ENCODE data around the gene MRPL39.

The MRPL39 gene

GRCh38 chr21:25567472-25567871 lies 39.8 kb downstream of the MRPL39 start:
- Histone ChIP-seq H3K4me1 (ENCODE audit: control insufficient read depth in 1 of 2, insufficient read depth in 2 of 2, low read length in 2 of 2) (no peaks in the 10 kb centered on the region), H3K18ac (ENCODE audit: low read length) (no peak overlapping the region), H3K27ac (ENCODE audit: low read depth, low read length) (no peak overlapping the region), H2BK120ac (ENCODE audit: insufficient read depth, low read length, poor library complexity) (no peak overlapping the region), H2BK5ac (ENCODE audit: low read depth, low read length, poor library complexity) (no peak overlapping the region), H3K79me1 (ENCODE audit: low read length) (no peaks in the 10 kb centered on the region), H3K14ac (ENCODE audit: low read length) (no peak overlapping the region), H3K4ac (ENCODE audit: low read depth, low read length) (no peak overlapping the region), H3K79me2 (ENCODE audit: control insufficient read depth, insufficient read depth, low read length, poor library complexity) (no peaks in the 10 kb centered on the region), H3K27me3 (ENCODE audit: insufficient read depth, low read length) (peaks cover under 1% of the 10 kb centered on the region), H2AK5ac (ENCODE audit: low read length) (no peak overlapping the region), H3K36me3 (ENCODE audit: control insufficient read depth in 1 of 2, insufficient read depth in 2 of 2, low read length in 2 of 2) (peaks cover 0 to 2% of the 10 kb centered on the region in 2 experiments), H4K12ac (ENCODE audit: low read depth, low read length) (no peak overlapping the region), H3K4me3 (ENCODE audit: low read depth, low read length) (no peak overlapping the region), H3K9me3 (ENCODE audit: insufficient read depth, low read depth, low read length) (no peaks in the 10 kb centered on the region), H3K4me2 (ENCODE audit: low read length) (no peak overlapping the region), H3K9ac (ENCODE audit: low read length) (no peak overlapping the region), H3K23ac (ENCODE audit: low read length) (no peak overlapping the region), H2BK12ac (ENCODE audit: low read length) (no peak overlapping the region), H4K91ac (ENCODE audit: low read depth, low read length) (no peak overlapping the region), H4K8ac (ENCODE audit: low read depth, low read length) (no peak overlapping the region), H2AFZ (ENCODE audit: insufficient read depth, low read length, poor library complexity) (no peak overlapping the region)
- DNase-seq, result no peak
- WGBS (ENCODE audit: extremely low coverage, insufficient coverage, insufficient read length), result no CpG with 5 or more reads among the region's 4 CpGs

- Histone ChIP-seq H3K18ac (ENCODE audit: low read length) (no peak overlapping the region), H3K4me1 (ENCODE audit: control insufficient read depth in 1 of 2, insufficient read depth in 2 of 2, low read length in 2 of 2) (peaks cover 4% of the 10 kb centered on the region in 2 experiments), H3K9ac (ENCODE audit: low read length) (no peak overlapping the region), H4K8ac (ENCODE audit: low read depth, low read length) (no peak overlapping the region), H3K79me1 (ENCODE audit: low read length) (no peaks in the 10 kb centered on the region), H4K91ac (ENCODE audit: low read depth, low read length) (no peak overlapping the region), H2AK5ac (ENCODE audit: low read length) (no peak overlapping the region), H3K14ac (ENCODE audit: low read length) (no peak overlapping the region), H3K23ac (ENCODE audit: low read length) (no peak overlapping the region), H2BK5ac (ENCODE audit: low read depth, low read length, poor library complexity) (no peak overlapping the region), H2BK120ac (ENCODE audit: insufficient read depth, low read length, poor library complexity) (no peak overlapping the region), H3K4me2 (ENCODE audit: low read length) (no peak overlapping the region), H3K27me3 (ENCODE audit: insufficient read depth, low read length) (peaks cover 3% of the 10 kb centered on the region), H4K12ac (ENCODE audit: low read depth, low read length) (no peak overlapping the region), H3K9me3 (ENCODE audit: insufficient read depth, low read depth, low read length) (no peaks in the 10 kb centered on the region), H2BK12ac (ENCODE audit: low read length) (no peak overlapping the region), H3K79me2 (ENCODE audit: control insufficient read depth, insufficient read depth, low read length, poor library complexity) (no peaks in the 10 kb centered on the region), H2AFZ (ENCODE audit: insufficient read depth, low read length, poor library complexity) (no peak overlapping the region), H3K27ac (ENCODE audit: low read depth, low read length) (no peak overlapping the region), H3K4me3 (ENCODE audit: low read depth, low read length) (no peak overlapping the region), H3K4ac (ENCODE audit: low read depth, low read length) (no peak overlapping the region), H3K36me3 (ENCODE audit: control insufficient read depth in 1 of 2, insufficient read depth in 2 of 2, low read length in 2 of 2) (peaks cover 0 to 2% of the 10 kb centered on the region in 2 experiments)
- no CpG with 5 or more reads among the region's 3 CpGs for WGBS (ENCODE audit: extremely low coverage, insufficient coverage, insufficient read length)
- DNase-seq, result no peak
Observed at GRCh38 chr21:25566645-25567044, 40.6 kb downstream of the MRPL39 start.

GRCh38 chr21:25565272-25566211 lies 41.7 kb downstream of the MRPL39 start:
- WGBS (ENCODE audit: extremely low coverage, insufficient coverage, insufficient read length), result no CpG with 5 or more reads among the region's 3 CpGs
- DNase-seq, result no peak
- peaks cover 5% of the 10 kb centered on the region for H3K27me3 ChIP-seq (ENCODE audit: insufficient read depth, low read length)
- no peak overlapping the region for H2BK5ac ChIP-seq (ENCODE audit: low read depth, low read length, poor library complexity)
- H2BK12ac ChIP-seq (ENCODE audit: low read length), result no peak overlapping the region
- no peak overlapping the region for H3K18ac ChIP-seq (ENCODE audit: low read length)
- H2BK120ac ChIP-seq (ENCODE audit: insufficient read depth, low read length, poor library complexity), result no peak overlapping the region
- no peak overlapping the region for H3K4me3 ChIP-seq (ENCODE audit: low read depth, low read length)
- H3K4me2 ChIP-seq (ENCODE audit: low read length), result no peak overlapping the region
- no peak overlapping the region for H2AFZ ChIP-seq (ENCODE audit: insufficient read depth, low read length, poor library complexity)
- no peak overlapping the region for H3K4ac ChIP-seq (ENCODE audit: low read depth, low read length)
- H3K79me2 ChIP-seq (ENCODE audit: control insufficient read depth, insufficient read depth, low read length, poor library complexity), result no peaks in the 10 kb centered on the region
- no peak overlapping the region for H4K91ac ChIP-seq (ENCODE audit: low read depth, low read length)
- H3K23ac ChIP-seq (ENCODE audit: low read length), result peak overlapping the region; percentile 46
- H3K27ac ChIP-seq (ENCODE audit: low read depth, low read length), result no peak overlapping the region
- H3K36me3 ChIP-seq (ENCODE audit: control insufficient read depth in 1 of 2, insufficient read depth in 2 of 2, low read length in 2 of 2), result peaks cover 0 to 2% of the 10 kb centered on the region in 2 experiments
- H2AK5ac ChIP-seq (ENCODE audit: low read length), result no peak overlapping the region
- H3K9me3 ChIP-seq (ENCODE audit: insufficient read depth, low read depth, low read length), result no peaks in the 10 kb centered on the region
- peaks cover 4 to 8% of the 10 kb centered on the region in 2 experiments for H3K4me1 ChIP-seq (ENCODE audit: control insufficient read depth in 1 of 2, insufficient read depth in 2 of 2, low read length in 2 of 2)
- H4K8ac ChIP-seq (ENCODE audit: low read depth, low read length), result no peak overlapping the region
- H4K12ac ChIP-seq (ENCODE audit: low read depth, low read length), result no peak overlapping the region
- no peak overlapping the region for H3K14ac ChIP-seq (ENCODE audit: low read length)
- H3K79me1 ChIP-seq (ENCODE audit: low read length), result no peaks in the 10 kb centered on the region
- H3K9ac ChIP-seq (ENCODE audit: low read length), result no peak overlapping the region

GRCh38 chr21:25564349-25564948 lies 42.8 kb downstream of the MRPL39 start:
- no peak overlapping the region for H3K4ac ChIP-seq (ENCODE audit: low read depth, low read length)
- H4K8ac ChIP-seq (ENCODE audit: low read depth, low read length), result no peak overlapping the region
- no peak overlapping the region for H2AK5ac ChIP-seq (ENCODE audit: low read length)
- no peak overlapping the region for H2AFZ ChIP-seq (ENCODE audit: insufficient read depth, low read length, poor library complexity)
- peaks cover 4 to 8% of the 10 kb centered on the region in 2 experiments for H3K4me1 ChIP-seq (ENCODE audit: control insufficient read depth in 1 of 2, insufficient read depth in 2 of 2, low read length in 2 of 2)
- H3K14ac ChIP-seq (ENCODE audit: low read length), result no peak overlapping the region
- H3K4me2 ChIP-seq (ENCODE audit: low read length), result no peak overlapping the region
- WGBS (ENCODE audit: extremely low coverage, insufficient coverage, insufficient read length), result no CpG with 5 or more reads among the region's 3 CpGs
- no peak overlapping the region for H3K18ac ChIP-seq (ENCODE audit: low read length)
- H2BK5ac ChIP-seq (ENCODE audit: low read depth, low read length, poor library complexity), result no peak overlapping the region
- no peak overlapping the region for H3K23ac ChIP-seq (ENCODE audit: low read length)
- no peak overlapping the region for H3K27ac ChIP-seq (ENCODE audit: low read depth, low read length)
- H3K27me3 ChIP-seq (ENCODE audit: insufficient read depth, low read length), result peaks cover 5% of the 10 kb centered on the region
- no peaks in the 10 kb centered on the region for H3K79me1 ChIP-seq (ENCODE audit: low read length)
- no peak for DNase-seq
- peaks cover 0 to 2% of the 10 kb centered on the region in 2 experiments for H3K36me3 ChIP-seq (ENCODE audit: control insufficient read depth in 1 of 2, insufficient read depth in 2 of 2, low read length in 2 of 2)
- no peak overlapping the region for H4K91ac ChIP-seq (ENCODE audit: low read depth, low read length)
- no peaks in the 10 kb centered on the region for H3K9me3 ChIP-seq (ENCODE audit: insufficient read depth, low read depth, low read length)
- H3K4me3 ChIP-seq (ENCODE audit: low read depth, low read length), result no peak overlapping the region
- no peak overlapping the region for H2BK120ac ChIP-seq (ENCODE audit: insufficient read depth, low read length, poor library complexity)
- H3K9ac ChIP-seq (ENCODE audit: low read length), result no peak overlapping the region
- H3K79me2 ChIP-seq (ENCODE audit: control insufficient read depth, insufficient read depth, low read length, poor library complexity), result no peaks in the 10 kb centered on the region
- H2BK12ac ChIP-seq (ENCODE audit: low read length), result no peak overlapping the region
- H4K12ac ChIP-seq (ENCODE audit: low read depth, low read length), result no peak overlapping the region
